SK-N-SH treated with all-trans-retinoic acid at 6 μM for 48 hours (cell line): ENCODE results near the gene SYK.

Experiments
- ATAC-seq: fragments of 200-7000 bp; cut with Tn5 transposase; 3 replicates; pipeline ENCODE4 v1.9.1; 2020; ENCODE audit warnings: mild to moderate bottlenecking, moderate library complexity
- BACH2 ChIP-seq: fragments of 250-450 bp; sonication (Bioruptor Pico); IDR thresholded peaks from 2 replicates; pipeline ENCODE4 v1.9.0; 2021; ENCODE audit warnings: mild to moderate bottlenecking, borderline replicate concordance
- CSDC2 ChIP-seq: fragments of 250-450 bp; sonication (Bioruptor Pico); IDR thresholded peaks from 2 replicates; pipeline ENCODE4 v1.5.0; 2020; ENCODE audit warnings: mild to moderate bottlenecking, moderate library complexity
- ESRRG ChIP-seq: fragments of 250-450 bp; sonication (Bioruptor Pico); IDR thresholded peaks from 2 replicates; pipeline ENCODE4 v1.6.1; 2021; ENCODE audit warnings: mild to moderate bottlenecking
- GLIS3 ChIP-seq: fragments of 250-450 bp; sonication (Bioruptor Pico); IDR thresholded peaks from 2 replicates; pipeline ENCODE4 v1.5.0; 2020; ENCODE audit warnings: mild to moderate bottlenecking, moderate library complexity
- ISL1 ChIP-seq: fragments of 250-450 bp; sonication (Bioruptor Pico); IDR thresholded peaks from 2 replicates; pipeline ENCODE4 v2.1.2; 2022; ENCODE audit warnings: mild to moderate bottlenecking, moderate library complexity
- OSR1 ChIP-seq: fragments of 250-450 bp; sonication (Bioruptor Pico); IDR thresholded peaks from 2 replicates; pipeline ENCODE4 v1.8.0; 2022; ENCODE audit warnings: moderate library complexity, mild to moderate bottlenecking, inconsistent platforms
- PPARA ChIP-seq: fragments of 250-450 bp; sonication (Bioruptor Pico); IDR thresholded peaks from 2 replicates; pipeline ENCODE4 v1.5.0; 2020; ENCODE audit warnings: mild to moderate bottlenecking, borderline replicate concordance
- RARB ChIP-seq: fragments of 250-450 bp; sonication (Bioruptor Pico); IDR thresholded peaks from 2 replicates; pipeline ENCODE4 v1.8.0; 2021; ENCODE audit warnings: mild to moderate bottlenecking, moderate library complexity
- SNAI2 ChIP-seq: fragments of 250-450 bp; sonication (Bioruptor Pico); IDR thresholded peaks from 2 replicates; pipeline ENCODE4 v1.5.0; 2020; ENCODE audit warnings: mild to moderate bottlenecking, moderate library complexity
- TCF4 ChIP-seq: fragments of 250-450 bp; sonication (Bioruptor Pico); IDR thresholded peaks from 2 replicates; pipeline ENCODE4 v1.8.0; 2021; ENCODE audit warnings: mild to moderate bottlenecking, moderate library complexity, borderline replicate concordance
- TOX ChIP-seq: fragments of 250-450 bp; sonication (Bioruptor Pico); IDR thresholded peaks from 2 replicates; pipeline ENCODE4 v1.8.0; 2021; ENCODE audit warnings: mild to moderate bottlenecking, moderate library complexity, borderline replicate concordance
- ZC3H10 ChIP-seq: fragments of 250-450 bp; sonication (Bioruptor Pico); IDR thresholded peaks from 2 replicates; pipeline ENCODE4 v1.5.1; 2021; ENCODE audit warnings: mild to moderate bottlenecking, moderate library complexity
- ZFP3 ChIP-seq: fragments of 250-450 bp; sonication (Bioruptor Pico); IDR thresholded peaks from 2 replicates; pipeline ENCODE4 v1.5.0; 2020; ENCODE audit warnings: mild to moderate bottlenecking, moderate library complexity
- ZFP30 ChIP-seq: fragments of 450-650 bp; formaldehyde crosslinking; IDR thresholded peaks from 2 replicates; pipeline ENCODE4 v1.5.0; 2022; ENCODE audit warnings: mild to moderate bottlenecking, moderate library complexity
- ZNF565 ChIP-seq: fragments of 450-650 bp; formaldehyde crosslinking; conservative IDR thresholded peaks from 2 replicates; pipeline ENCODE4 v1.5.0; 2020; ENCODE audit warnings: low read depth, mild to moderate bottlenecking, moderate library complexity
- ZNF70 ChIP-seq: fragments of 450-650 bp; formaldehyde crosslinking; IDR thresholded peaks from 2 replicates; pipeline ENCODE4 v1.5.0; 2020; ENCODE audit warnings: mild to moderate bottlenecking, moderate library complexity
- ZNF8 ChIP-seq: fragments of 450-650 bp; formaldehyde crosslinking; IDR thresholded peaks from 2 replicates; pipeline ENCODE4 v1.5.0; 2020; ENCODE audit warnings: mild to moderate bottlenecking, moderate library complexity
- TF ChIP-seq, protein P1 (sequence below): fragments of 250-450 bp; sonication (Bioruptor Pico); IDR thresholded peaks from 2 replicates; pipeline ENCODE4 v1.5.1; 2021; ENCODE audit warnings: mild to moderate bottlenecking, moderate library complexity
- TF ChIP-seq, protein P2 (sequence below): fragments of 250-450 bp; sonication (Bioruptor Pico); IDR thresholded peaks from 2 replicates; pipeline ENCODE4 v1.5.1; 2020; ENCODE audit warnings: low read depth, mild to moderate bottlenecking, moderate library complexity
- TF ChIP-seq, protein P3 (sequence below): fragments of 250-450 bp; sonication (Bioruptor Pico); IDR thresholded peaks from 2 replicates; pipeline ENCODE4 v1.8.0; 2020; ENCODE audit warnings: mild to moderate bottlenecking, moderate library complexity, borderline replicate concordance
- TF ChIP-seq, protein P4 (sequence below): fragments of 250-450 bp; sonication (Bioruptor Pico); IDR thresholded peaks from 2 replicates; pipeline ENCODE4 v1.5.0; 2020; ENCODE audit warnings: mild to moderate bottlenecking, moderate library complexity

Gene SYK

DNA sequence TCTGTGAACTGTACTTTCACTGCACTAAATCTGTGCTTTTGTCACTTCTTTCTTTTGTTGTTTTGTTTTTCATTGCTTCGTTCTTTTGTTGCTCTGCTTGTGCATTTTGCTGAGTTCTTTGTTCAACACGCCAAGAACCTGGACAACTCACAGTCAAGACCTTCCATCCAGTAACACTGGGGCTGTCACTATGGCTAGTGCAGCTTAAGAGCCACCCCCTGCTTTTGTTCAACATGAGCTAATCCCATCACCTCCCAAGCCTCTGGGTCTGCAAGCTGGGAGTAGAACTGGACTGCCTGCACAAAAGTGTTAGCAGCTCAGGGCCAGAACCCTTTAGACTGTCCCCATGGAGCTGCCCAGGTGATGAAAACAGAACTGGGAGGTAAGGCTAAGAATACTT lies 143.7 kb downstream of the SYK start:
- ATAC-seq, result no peak
- TF ChIP-seq ZC3H10 (CRISPR knock-in tag) (no peak), ZNF8 (CRISPR knock-in tag) (no peak), CSDC2 (CRISPR knock-in tag) (no peak), OSR1 (CRISPR knock-in tag) (no peak), ZNF565 (CRISPR knock-in tag) (no peak), ZFP3 (CRISPR knock-in tag) (no peak), PPARA (no peak), ESRRG (CRISPR knock-in tag) (no peak), SNAI2 (CRISPR knock-in tag) (no peak), ISL1 (CRISPR knock-in tag) (no peak), GLIS3 (CRISPR knock-in tag) (no peak), ZNF70 (CRISPR knock-in tag) (no peak)
- TF ChIP-seq, protein P1, sequence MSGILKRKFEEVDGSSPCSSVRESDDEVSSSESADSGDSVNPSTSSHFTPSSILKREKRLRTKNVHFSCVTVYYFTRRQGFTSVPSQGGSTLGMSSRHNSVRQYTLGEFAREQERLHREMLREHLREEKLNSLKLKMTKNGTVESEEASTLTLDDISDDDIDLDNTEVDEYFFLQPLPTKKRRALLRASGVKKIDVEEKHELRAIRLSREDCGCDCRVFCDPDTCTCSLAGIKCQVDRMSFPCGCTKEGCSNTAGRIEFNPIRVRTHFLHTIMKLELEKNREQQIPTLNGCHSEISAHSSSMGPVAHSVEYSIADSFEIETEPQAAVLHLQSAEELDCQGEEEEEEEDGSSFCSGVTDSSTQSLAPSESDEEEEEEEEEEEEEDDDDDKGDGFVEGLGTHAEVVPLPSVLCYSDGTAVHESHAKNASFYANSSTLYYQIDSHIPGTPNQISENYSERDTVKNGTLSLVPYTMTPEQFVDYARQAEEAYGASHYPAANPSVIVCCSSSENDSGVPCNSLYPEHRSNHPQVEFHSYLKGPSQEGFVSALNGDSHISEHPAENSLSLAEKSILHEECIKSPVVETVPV (CRISPR knock-in tag), result no peak
- TF ChIP-seq, protein P2, sequence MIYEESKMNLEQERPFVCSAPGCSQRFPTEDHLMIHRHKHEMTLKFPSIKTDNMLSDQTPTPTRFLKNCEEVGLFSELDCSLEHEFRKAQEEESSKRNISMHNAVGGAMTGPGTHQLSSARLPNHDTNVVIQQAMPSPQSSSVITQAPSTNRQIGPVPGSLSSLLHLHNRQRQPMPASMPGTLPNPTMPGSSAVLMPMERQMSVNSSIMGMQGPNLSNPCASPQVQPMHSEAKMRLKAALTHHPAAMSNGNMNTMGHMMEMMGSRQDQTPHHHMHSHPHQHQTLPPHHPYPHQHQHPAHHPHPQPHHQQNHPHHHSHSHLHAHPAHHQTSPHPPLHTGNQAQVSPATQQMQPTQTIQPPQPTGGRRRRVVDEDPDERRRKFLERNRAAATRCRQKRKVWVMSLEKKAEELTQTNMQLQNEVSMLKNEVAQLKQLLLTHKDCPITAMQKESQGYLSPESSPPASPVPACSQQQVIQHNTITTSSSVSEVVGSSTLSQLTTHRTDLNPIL (CRISPR knock-in tag), result no peak
- TF ChIP-seq, protein P3, sequence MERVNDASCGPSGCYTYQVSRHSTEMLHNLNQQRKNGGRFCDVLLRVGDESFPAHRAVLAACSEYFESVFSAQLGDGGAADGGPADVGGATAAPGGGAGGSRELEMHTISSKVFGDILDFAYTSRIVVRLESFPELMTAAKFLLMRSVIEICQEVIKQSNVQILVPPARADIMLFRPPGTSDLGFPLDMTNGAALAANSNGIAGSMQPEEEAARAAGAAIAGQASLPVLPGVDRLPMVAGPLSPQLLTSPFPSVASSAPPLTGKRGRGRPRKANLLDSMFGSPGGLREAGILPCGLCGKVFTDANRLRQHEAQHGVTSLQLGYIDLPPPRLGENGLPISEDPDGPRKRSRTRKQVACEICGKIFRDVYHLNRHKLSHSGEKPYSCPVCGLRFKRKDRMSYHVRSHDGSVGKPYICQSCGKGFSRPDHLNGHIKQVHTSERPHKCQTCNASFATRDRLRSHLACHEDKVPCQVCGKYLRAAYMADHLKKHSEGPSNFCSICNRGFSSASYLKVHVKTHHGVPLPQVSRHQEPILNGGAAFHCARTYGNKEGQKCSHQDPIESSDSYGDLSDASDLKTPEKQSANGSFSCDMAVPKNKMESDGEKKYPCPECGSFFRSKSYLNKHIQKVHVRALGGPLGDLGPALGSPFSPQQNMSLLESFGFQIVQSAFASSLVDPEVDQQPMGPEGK (CRISPR knock-in tag), result no peak

DNA sequence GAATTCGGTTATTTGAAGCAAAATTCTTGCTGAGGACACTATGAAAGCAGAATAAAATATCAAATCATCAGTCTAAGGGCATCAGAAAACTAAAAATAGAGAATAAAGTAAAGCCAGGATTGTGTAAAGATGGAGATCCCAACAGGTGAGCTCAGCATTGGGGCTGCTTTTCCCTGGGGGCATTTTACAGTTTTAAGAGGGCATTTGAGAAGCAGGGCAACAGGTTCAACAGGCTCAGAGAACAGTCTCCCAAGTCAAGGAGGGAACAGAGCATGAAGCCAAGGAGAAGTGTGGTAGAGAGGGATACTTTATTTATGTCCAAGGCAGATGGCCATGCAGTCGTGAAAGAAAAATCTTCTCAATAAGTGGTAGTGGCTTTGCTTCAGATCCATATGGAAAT lies 145.4 kb downstream of the SYK start:
- TF ChIP-seq ZNF565 (CRISPR knock-in tag) (no peak), PPARA (no peak), BACH2 (CRISPR knock-in tag) (no peak), TCF4 (no peak), ZC3H10 (CRISPR knock-in tag) (no peak), TOX (no peak), CSDC2 (CRISPR knock-in tag) (no peak), RARB (no peak), ZNF8 (CRISPR knock-in tag) (no peak), SNAI2 (CRISPR knock-in tag) (no peak), ZFP30 (no peak)
- TF ChIP-seq, protein P3 (CRISPR knock-in tag), result no peak
- TF ChIP-seq, protein P4, sequence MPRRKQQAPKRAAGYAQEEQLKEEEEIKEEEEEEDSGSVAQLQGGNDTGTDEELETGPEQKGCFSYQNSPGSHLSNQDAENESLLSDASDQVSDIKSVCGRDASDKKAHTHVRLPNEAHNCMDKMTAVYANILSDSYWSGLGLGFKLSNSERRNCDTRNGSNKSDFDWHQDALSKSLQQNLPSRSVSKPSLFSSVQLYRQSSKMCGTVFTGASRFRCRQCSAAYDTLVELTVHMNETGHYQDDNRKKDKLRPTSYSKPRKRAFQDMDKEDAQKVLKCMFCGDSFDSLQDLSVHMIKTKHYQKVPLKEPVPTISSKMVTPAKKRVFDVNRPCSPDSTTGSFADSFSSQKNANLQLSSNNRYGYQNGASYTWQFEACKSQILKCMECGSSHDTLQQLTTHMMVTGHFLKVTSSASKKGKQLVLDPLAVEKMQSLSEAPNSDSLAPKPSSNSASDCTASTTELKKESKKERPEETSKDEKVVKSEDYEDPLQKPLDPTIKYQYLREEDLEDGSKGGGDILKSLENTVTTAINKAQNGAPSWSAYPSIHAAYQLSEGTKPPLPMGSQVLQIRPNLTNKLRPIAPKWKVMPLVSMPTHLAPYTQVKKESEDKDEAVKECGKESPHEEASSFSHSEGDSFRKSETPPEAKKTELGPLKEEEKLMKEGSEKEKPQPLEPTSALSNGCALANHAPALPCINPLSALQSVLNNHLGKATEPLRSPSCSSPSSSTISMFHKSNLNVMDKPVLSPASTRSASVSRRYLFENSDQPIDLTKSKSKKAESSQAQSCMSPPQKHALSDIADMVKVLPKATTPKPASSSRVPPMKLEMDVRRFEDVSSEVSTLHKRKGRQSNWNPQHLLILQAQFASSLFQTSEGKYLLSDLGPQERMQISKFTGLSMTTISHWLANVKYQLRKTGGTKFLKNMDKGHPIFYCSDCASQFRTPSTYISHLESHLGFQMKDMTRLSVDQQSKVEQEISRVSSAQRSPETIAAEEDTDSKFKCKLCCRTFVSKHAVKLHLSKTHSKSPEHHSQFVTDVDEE (CRISPR knock-in tag), result no peak
- ATAC-seq, result no peak
